Mesenchymal stem cell (in vitro differentiated cells and primary cell): ENCODE results near the gene STK40.

ENCODE experiments used
- DNase-seq: peaks from one replicate; pipeline ENCODE4 v3.0.0-alpha.2; 2013
- H2AFZ ChIP-seq: one replicate; pipeline ENCODE4 v1.6.1; 2013; ENCODE audit warnings: low read depth, mild to moderate bottlenecking, control low read depth, inconsistent platforms, low read length, moderate library complexity
- H2AK5ac ChIP-seq: 2 replicates; pipeline ENCODE4 v1.6.1; 2013; ENCODE audit warnings: low read length, moderate library complexity, mild to moderate bottlenecking, inconsistent platforms; ENCODE audit not compliant: severe bottlenecking
- H2BK120ac ChIP-seq: one replicate; pipeline ENCODE4 v1.6.1; 2013; ENCODE audit warnings: low read depth, mild to moderate bottlenecking, inconsistent platforms, low read length, moderate library complexity
- H2BK12ac ChIP-seq, 2 experiments: one replicate each; pipeline ENCODE4 v1.6.1; 2013; ENCODE audit warnings: inconsistent platforms in 2 of 2, low read length in 2 of 2, mild to moderate bottlenecking in 2 of 2, moderate library complexity in 2 of 2, control low read depth in 1 of 2
- H2BK15ac ChIP-seq: one replicate; pipeline ENCODE4 v1.6.1; 2013; ENCODE audit warnings: mild to moderate bottlenecking, low read depth, inconsistent platforms; ENCODE audit not compliant: poor library complexity, severe bottlenecking
- H2BK5ac ChIP-seq: 2 replicates; pipeline ENCODE4 v1.6.1; 2013; ENCODE audit warnings: low read depth, mild to moderate bottlenecking, low read length, control low read depth, inconsistent platforms; ENCODE audit not compliant: poor library complexity, severe bottlenecking
- H3K14ac ChIP-seq, 2 experiments: one replicate each; pipeline ENCODE4 v1.6.1; 2013; ENCODE audit warnings: inconsistent platforms in 2 of 2, low read length in 2 of 2, control low read depth in 1 of 2, mild to moderate bottlenecking in 1 of 2, moderate library complexity in 1 of 2
- H3K18ac ChIP-seq, 2 experiments: one replicate each; pipeline ENCODE4 v1.6.1; 2013; ENCODE audit warnings: inconsistent platforms in 2 of 2, low read length in 2 of 2, control low read depth in 1 of 2, low read depth in 1 of 2, mild to moderate bottlenecking in 1 of 2
- H3K23ac ChIP-seq, 2 experiments: one replicate each; pipeline ENCODE4 v1.6.1; 2013; ENCODE audit warnings: inconsistent platforms in 2 of 2, low read length in 2 of 2, mild to moderate bottlenecking in 2 of 2, moderate library complexity in 2 of 2, control low read depth in 1 of 2
- H3K27ac ChIP-seq: 2 replicates; pipeline ENCODE4 v1.5.1; 2013; ENCODE audit warnings: mild to moderate bottlenecking, moderate library complexity, low read length, control low read depth, inconsistent platforms; ENCODE audit not compliant: poor library complexity, severe bottlenecking
- H3K27me3 ChIP-seq, 2 experiments: 2 replicates each; pipeline versions ENCODE4 v1.6.1 to v1.7.0; 2013; ENCODE audit warnings: low read length in 2 of 2, mild to moderate bottlenecking in 2 of 2, moderate library complexity in 2 of 2, control low read depth in 1 of 2, inconsistent platforms in 1 of 2; ENCODE audit not compliant: control insufficient read depth in 1 of 2, insufficient read depth in 1 of 2
- H3K36me3 ChIP-seq, 2 experiments: 2 replicates each; pipeline versions ENCODE4 v1.6.1 to v1.7.0; 2013; ENCODE audit warnings: low read length in 2 of 2, control low read depth in 1 of 2, inconsistent platforms in 1 of 2, low read depth in 1 of 2, mild to moderate bottlenecking in 1 of 2; ENCODE audit not compliant: insufficient read depth in 2 of 2, control insufficient read depth in 1 of 2
- H3K4ac ChIP-seq, 2 experiments: one replicate each; pipeline ENCODE4 v1.6.1; 2013; ENCODE audit warnings: inconsistent platforms in 2 of 2, low read length in 2 of 2, mild to moderate bottlenecking in 2 of 2, moderate library complexity in 2 of 2, control low read depth in 1 of 2, low read depth in 1 of 2
- H3K4me1 ChIP-seq: 2 replicates; pipeline ENCODE4 v1.6.1; 2013; ENCODE audit warnings: low read depth, low read length, control low read depth; ENCODE audit not compliant: control insufficient read depth, insufficient read depth
- H3K4me2 ChIP-seq: 2 replicates; pipeline ENCODE4 v1.6.1; 2013; ENCODE audit warnings: low read length, mild to moderate bottlenecking, inconsistent platforms; ENCODE audit not compliant: poor library complexity, severe bottlenecking
- H3K4me3 ChIP-seq, 2 experiments: 2 replicates each; pipeline versions ENCODE4 v1.5.1 to v1.7.0; 2013; ENCODE audit warnings: low read length in 2 of 2, mild to moderate bottlenecking in 2 of 2, control low read depth in 1 of 2, low read depth in 1 of 2; ENCODE audit not compliant: insufficient read depth in 1 of 2
- H3K79me1 ChIP-seq: replicated peaks from 2 replicates; pipeline ENCODE4 v1.6.1; 2013; ENCODE audit warnings: mild to moderate bottlenecking, control low read depth, low read length, inconsistent platforms; ENCODE audit not compliant: poor library complexity, severe bottlenecking
- H3K9ac ChIP-seq: 2 replicates; pipeline ENCODE4 v1.7.0; 2013; ENCODE audit warnings: mild to moderate bottlenecking, low read length, moderate library complexity
- H3K9me3 ChIP-seq: 2 replicates; pipeline ENCODE4 v1.7.0; 2013; ENCODE audit warnings: mild to moderate bottlenecking, low read length; ENCODE audit not compliant: control insufficient read depth
- H4K8ac ChIP-seq: one replicate; pipeline ENCODE4 v1.6.1; 2013; ENCODE audit warnings: inconsistent platforms, mild to moderate bottlenecking, low read length, moderate library complexity
- H4K91ac ChIP-seq: one replicate; pipeline ENCODE4 v1.6.1; 2013; ENCODE audit warnings: mild to moderate bottlenecking, low read length, inconsistent platforms
- WGBS: methylation state at CpG from one replicate; pipeline ENCODE4 v1.1.7; 2013; ENCODE audit warnings: mixed read lengths; 5-methylcytosine and 5-hydroxymethylcytosine counted together

Gene STK40

DNA sequence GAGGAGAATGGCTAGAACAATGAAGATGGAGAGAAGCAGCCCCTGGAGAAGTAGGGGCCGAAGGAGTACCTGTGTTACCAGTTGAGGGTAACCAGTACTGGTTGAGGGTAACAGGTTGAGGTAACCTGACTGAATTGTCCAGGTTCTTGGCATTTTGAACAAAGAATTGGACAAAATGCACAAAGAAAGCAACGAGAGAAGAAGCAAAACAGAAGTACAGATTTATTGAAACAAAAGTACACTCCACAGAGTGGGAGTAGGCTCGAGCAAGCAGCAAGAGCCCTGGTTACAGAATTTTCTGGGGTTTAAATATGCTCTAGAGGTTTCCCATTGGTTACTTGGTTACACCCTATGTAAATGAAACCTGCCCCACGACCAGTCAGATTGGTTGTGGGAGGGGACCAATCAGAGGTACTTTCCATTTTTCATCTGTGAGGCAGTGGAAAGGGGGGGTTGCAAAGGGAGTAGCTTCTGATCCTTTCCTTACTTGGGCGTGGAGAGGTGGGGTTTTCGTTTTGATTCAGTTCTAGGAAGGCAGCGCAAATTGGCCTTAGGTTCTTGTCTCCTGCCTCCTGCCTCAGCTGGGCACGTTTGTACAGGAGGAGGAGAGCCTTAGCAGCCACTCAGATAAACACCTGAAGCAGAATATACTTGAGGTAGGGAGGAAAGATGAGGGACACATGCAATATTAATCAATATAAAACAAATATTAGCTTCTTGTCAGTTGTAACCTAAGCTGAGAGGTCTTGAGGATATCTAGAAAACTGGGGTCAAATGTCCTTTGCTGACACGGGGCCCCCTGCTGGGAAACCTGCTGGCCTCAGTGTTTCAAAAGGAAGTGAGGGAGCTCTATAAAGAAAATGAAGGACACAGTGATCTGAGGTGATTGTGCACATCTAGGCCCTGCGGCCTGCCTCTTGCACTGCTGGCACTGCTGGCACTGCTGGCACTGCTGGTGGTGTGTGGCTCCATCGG, 26.2 kb upstream of the STK40 start:
- Histone ChIP-seq H3K79me1 (peaks cover 1% of the 10 kb centered on the region), H4K8ac (no peak overlapping the region), H2AFZ (no peak overlapping the region), H2AK5ac (no peak overlapping the region), H3K4me1 (peaks cover 4% of the 10 kb centered on the region), H2BK120ac (no peak overlapping the region), H3K4me3 (no peak overlapping the region), H3K36me3 (peaks cover 17 to 26% of the 10 kb centered on the region in 2 experiments), H2BK12ac (no peak overlapping the region), H3K9ac (no peak overlapping the region), H3K27me3 (no peaks in the 10 kb centered on the region), H3K23ac (no peak overlapping the region), H2BK5ac (no peak overlapping the region), H4K91ac (no peak overlapping the region), H2BK15ac (no peak overlapping the region), H3K18ac (no peak overlapping the region), H3K4ac (no peak overlapping the region), H3K27ac (no peak overlapping the region), H3K14ac (no peak overlapping the region), H3K4me2 (no peak overlapping the region), H3K9me3 (no peaks in the 10 kb centered on the region)
- peak; percentile 61 for DNase-seq
- WGBS = 87% methylated on average over 11 of the region's 11 CpGs

DNA sequence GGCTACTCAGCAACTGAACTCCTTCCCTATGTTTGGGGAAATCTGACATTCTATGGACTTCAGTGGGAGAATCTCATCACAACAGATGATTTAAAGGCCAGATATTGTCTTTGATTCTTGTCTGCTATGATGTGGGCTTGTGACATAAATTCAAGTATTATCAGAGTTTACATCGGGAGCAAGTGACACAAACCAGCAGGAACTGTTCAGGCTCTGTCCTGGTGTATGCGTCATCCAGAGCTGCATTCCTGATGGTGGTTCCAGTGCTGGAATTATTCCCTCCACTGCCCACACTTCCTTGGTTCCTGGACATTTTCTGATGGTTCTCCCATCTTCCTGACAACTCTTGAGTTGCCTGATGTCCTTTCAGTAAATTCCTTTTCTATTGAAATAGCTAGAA, 22.8 kb upstream of the STK40 start:
- Histone ChIP-seq H3K9ac (no peak overlapping the region), H4K91ac (no peak overlapping the region), H3K4ac (no peak overlapping the region), H3K4me1 (peaks cover 1% of the 10 kb centered on the region), H3K79me1 (peaks cover 3% of the 10 kb centered on the region), H2BK15ac (no peak overlapping the region), H3K9me3 (no peaks in the 10 kb centered on the region), H4K8ac (no peak overlapping the region), H3K23ac (no peak overlapping the region), H2BK12ac (no peak overlapping the region), H3K4me3 (no peak overlapping the region), H2BK5ac (no peak overlapping the region), H2AK5ac (no peak overlapping the region), H3K27me3 (no peaks in the 10 kb centered on the region), H2AFZ (no peak overlapping the region), H2BK120ac (no peak overlapping the region), H3K14ac (no peak overlapping the region), H3K27ac (peak overlapping the region; percentile 25), H3K36me3 (peaks cover 9 to 22% of the 10 kb centered on the region in 2 experiments), H3K18ac (no peak overlapping the region), H3K4me2 (no peak overlapping the region)
- DNase-seq = peak; percentile 85
- 21% methylated on average over 2 of the region's 2 CpGs for WGBS

DNA sequence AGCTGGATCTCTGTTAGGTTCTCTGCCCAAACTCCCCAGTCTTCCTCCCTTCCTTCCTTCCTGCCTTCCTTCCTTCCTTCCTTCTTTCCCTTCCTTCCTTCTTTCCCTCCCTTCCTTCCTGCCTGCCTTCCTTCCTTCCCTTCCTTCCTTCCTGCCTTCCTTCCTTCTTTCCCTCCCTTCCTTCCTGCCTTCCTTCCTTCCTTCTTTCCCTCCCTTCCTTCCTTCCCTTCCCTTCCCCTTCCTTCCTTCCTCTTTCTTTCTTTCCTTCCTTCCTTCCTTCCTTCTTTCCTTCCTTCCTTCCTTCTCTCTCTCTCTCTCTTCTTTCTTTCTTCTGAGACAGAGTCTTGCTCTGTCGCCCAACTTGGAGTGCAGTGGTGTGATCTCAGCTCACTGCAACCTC, 20.7 kb upstream of the STK40 start:
- H2BK15ac ChIP-seq = no peak overlapping the region
- no peak overlapping the region for H2AFZ ChIP-seq
- no peak overlapping the region for H3K9ac ChIP-seq
- no peak overlapping the region for H3K4me3 ChIP-seq
- no peak overlapping the region for H2BK5ac ChIP-seq
- no peak overlapping the region for H3K14ac ChIP-seq
- peaks cover 9 to 16% of the 10 kb centered on the region in 2 experiments for H3K36me3 ChIP-seq
- H4K91ac ChIP-seq = no peak overlapping the region
- H2BK12ac ChIP-seq = no peak overlapping the region
- H3K27me3 ChIP-seq = no peaks in the 10 kb centered on the region
- H3K9me3 ChIP-seq = no peaks in the 10 kb centered on the region
- DNase-seq = no peak
- H3K4me1 ChIP-seq = peaks cover 7% of the 10 kb centered on the region
- WGBS = 86% methylated on average over 1 of the region's 1 CpG
- no peak overlapping the region for H3K18ac ChIP-seq
- H2BK120ac ChIP-seq = no peak overlapping the region
- peaks cover 10% of the 10 kb centered on the region for H3K79me1 ChIP-seq
- H3K4ac ChIP-seq = no peak overlapping the region
- no peak overlapping the region for H4K8ac ChIP-seq
- H3K4me2 ChIP-seq = no peak overlapping the region
- H3K23ac ChIP-seq = no peak overlapping the region
- H3K27ac ChIP-seq = no peak overlapping the region
- no peak overlapping the region for H2AK5ac ChIP-seq

DNA sequence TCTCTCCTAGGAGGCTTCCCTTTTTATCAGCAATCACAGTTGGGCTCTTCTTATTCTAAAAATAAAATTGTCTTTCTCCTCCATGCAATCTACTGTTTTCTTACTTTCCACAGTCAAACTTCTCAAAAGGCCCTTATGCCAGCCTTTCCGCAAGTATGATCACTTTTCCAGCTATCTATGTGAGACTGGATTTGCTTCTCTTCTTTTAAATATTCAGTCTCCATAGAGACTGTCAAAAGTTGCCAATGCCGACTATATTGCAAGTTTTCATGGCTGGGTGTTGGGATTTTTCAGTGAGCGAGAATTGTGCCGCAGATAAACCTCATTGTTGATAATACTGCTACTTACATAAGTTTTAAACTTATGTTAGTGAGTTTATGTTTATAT, 16.8 kb upstream of the STK40 start:
- DNase-seq = no peak
- no peak overlapping the region for H2BK120ac ChIP-seq
- peaks cover 9% of the 10 kb centered on the region for H3K79me1 ChIP-seq
- H3K4me1 ChIP-seq = peaks cover 12% of the 10 kb centered on the region
- no peak overlapping the region for H2AK5ac ChIP-seq
- H3K23ac ChIP-seq = no peak overlapping the region
- H2AFZ ChIP-seq = no peak overlapping the region
- H3K9ac ChIP-seq = no peak overlapping the region
- H3K4me2 ChIP-seq = no peak overlapping the region
- H3K27me3 ChIP-seq = no peaks in the 10 kb centered on the region
- H4K8ac ChIP-seq = no peak overlapping the region
- H3K36me3 ChIP-seq = peaks cover 1 to 6% of the 10 kb centered on the region in 2 experiments
- no peak overlapping the region for H3K18ac ChIP-seq
- no peak overlapping the region for H4K91ac ChIP-seq
- no peak overlapping the region for H3K4ac ChIP-seq
- H2BK12ac ChIP-seq = no peak overlapping the region
- H2BK15ac ChIP-seq = no peak overlapping the region
- 100% methylated on average over 1 of the region's 4 CpGs for WGBS
- H3K27ac ChIP-seq = no peak overlapping the region
- no peak overlapping the region for H3K14ac ChIP-seq
- H2BK5ac ChIP-seq = no peak overlapping the region
- no peaks in the 10 kb centered on the region for H3K9me3 ChIP-seq
- no peak overlapping the region for H3K4me3 ChIP-seq
